SK-N-MC (cell line): ENCODE data around the gene CABP4.

Experiments
- EZH2 ChIP-seq: fragments of 200-600 bp; sonication (generic); IDR thresholded peaks from one replicate; pipeline ENCODE4 v1.6.1; 2017; ENCODE audit warnings: antibody characterized with exemption
- POLR2AphosphoS5 ChIP-seq: IDR thresholded peaks from 2 replicates; pipeline ENCODE4 v1.6.1; 2012; ENCODE audit warnings: mild to moderate bottlenecking, low read depth, low read length, borderline replicate concordance

- TF ChIP-seq POLR2AphosphoS5, result no peak
- no peak for TF ChIP-seq EZH2
Observed at GRCh38 chr11:67495234-67496005, 40.3 kb downstream of the CABP4 start.
